Stimulated activated CD4-positive, alpha-beta T cell treated with anti-CD3 and anti-CD28 coated beads, Interleukin-15, amount 100 ng/mL, for 1 hour (primary cell): Measurements from ENCODE around the gene AMIGO2.
"Not testable (repeated sequence)": the region's sequence is repeated elsewhere in the genome, so short reads cannot be mapped to it uniquely, and the experiment has no call there.

Source experiments
- DNase-seq, 2 donors: peaks; one replicate each; pipeline ENCODE4 v3.0.0-alpha.2; 2020; ENCODE audit warnings: low read depth in 1 of 2, low spot score in 1 of 2

Gene AMIGO2, protein sequence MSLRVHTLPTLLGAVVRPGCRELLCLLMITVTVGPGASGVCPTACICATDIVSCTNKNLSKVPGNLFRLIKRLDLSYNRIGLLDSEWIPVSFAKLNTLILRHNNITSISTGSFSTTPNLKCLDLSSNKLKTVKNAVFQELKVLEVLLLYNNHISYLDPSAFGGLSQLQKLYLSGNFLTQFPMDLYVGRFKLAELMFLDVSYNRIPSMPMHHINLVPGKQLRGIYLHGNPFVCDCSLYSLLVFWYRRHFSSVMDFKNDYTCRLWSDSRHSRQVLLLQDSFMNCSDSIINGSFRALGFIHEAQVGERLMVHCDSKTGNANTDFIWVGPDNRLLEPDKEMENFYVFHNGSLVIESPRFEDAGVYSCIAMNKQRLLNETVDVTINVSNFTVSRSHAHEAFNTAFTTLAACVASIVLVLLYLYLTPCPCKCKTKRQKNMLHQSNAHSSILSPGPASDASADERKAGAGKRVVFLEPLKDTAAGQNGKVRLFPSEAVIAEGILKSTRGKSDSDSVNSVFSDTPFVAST

DNA sequence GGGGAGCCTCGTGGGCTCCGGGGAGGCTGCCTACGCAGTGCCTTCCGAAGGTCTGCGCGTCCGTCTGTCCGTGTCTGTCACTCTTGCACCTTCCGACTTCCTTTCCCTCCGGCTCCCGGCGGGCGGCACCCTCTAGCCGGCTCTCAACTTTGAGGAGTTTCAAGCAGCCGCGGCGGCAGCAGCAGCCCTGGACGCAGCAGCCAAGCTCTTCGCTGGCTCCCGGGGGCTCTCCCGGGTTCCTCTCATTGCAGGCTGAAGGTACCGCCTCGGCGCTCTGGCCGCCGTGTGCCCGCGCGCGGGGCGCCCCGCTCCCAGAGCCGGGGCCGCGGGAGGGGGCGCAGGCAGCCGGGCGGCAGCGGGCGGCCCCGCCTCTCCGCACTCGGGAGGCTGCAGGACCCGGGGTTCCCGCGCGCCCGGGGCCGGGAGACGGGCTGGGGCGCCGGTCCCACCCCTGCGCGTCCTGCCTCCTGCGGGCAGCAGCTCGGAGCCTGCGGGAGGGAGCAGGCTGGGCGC, at the start of gene AMIGO2, which contains the start of gene PCED1B:
AMIGO2 (minus strand) TSS at position 492 of the 513 bp plus-strand sequence. CDS start 957 bp downstream, outside the sequence.
PCED1B (plus strand) TSS at position 154 of the 513 bp plus-strand sequence. CDS start 155,443 bp downstream, outside the sequence.
- DNase-seq, result peak; percentile 29 to 56

DNA sequence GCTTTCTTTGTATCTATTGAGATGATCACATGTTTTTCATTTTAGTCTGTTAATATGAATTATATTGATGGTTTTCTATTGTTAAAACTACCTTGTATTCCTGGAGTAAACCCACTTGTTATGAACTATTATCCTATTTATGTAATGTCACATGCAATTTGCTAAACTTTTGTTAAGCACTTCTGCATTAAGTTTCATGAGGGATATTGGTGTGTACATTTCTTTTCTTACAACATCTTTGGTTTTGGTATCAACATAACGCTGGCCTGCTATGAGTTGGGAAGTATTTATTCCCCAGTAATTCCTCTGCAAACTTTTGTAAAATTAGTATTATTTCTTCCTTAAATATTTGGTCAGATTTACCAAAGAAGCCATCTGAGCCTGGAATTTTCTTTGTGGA, 46.5 kb upstream of the AMIGO2 start:
- no peak for DNase-seq

DNA sequence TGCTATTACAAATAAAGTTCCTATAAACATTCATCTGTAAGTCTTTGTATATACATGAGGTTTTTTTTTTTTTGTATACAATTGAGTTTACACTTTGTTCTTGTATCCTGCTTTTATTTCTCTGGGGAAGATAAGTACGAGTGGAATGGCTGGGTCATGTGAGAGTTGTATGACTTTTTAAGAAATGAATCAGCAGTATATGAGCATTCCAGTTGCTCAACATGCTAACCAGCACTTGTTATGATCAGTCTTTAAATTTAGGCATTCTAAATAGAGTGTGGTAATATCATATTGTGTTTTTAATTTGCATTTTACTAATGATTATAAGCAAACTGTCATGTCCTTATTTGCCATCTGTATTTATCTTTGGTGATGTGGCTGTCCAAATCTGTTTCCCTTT, 44.7 kb upstream of the AMIGO2 start:
- no peak for DNase-seq

DNA sequence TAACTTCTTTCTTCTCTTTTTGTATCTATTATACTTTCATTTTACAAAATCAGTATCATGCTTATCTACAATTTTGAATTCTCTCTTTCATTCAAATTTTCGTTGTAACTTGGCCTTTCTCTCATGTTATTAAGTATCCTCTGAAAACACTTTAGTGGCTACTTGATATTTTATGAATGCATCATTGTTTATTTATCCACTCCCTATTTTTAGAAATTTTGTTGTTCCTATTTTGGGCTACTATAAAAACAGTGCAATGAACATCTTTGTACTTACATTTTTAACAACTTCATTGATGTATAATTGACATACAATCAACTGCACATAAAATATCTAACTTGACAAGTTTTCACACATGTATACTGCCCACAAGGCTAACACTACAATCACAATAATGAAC, 44.0 kb upstream of the AMIGO2 start:
- DNase-seq, result no peak

DNA sequence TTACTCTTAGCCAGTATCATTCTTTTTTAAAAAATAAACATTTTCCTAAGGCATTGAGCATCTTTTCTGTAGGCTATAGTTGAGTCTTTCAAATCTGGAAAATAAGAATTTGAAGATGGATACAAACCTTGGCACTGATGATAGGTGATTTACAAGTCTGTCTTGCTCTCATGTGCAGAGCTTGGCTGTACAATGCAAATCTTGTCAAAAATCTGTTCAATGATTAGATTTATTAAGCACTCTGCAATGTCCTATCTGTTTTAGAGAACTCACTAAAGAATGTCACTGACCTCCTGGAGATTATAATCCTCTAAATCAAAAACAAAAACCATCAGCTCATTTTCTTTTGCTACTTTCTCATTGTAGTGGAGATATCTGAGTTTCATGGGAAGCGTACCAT, 42.8 kb upstream of the AMIGO2 start:
- no peak for DNase-seq

DNA sequence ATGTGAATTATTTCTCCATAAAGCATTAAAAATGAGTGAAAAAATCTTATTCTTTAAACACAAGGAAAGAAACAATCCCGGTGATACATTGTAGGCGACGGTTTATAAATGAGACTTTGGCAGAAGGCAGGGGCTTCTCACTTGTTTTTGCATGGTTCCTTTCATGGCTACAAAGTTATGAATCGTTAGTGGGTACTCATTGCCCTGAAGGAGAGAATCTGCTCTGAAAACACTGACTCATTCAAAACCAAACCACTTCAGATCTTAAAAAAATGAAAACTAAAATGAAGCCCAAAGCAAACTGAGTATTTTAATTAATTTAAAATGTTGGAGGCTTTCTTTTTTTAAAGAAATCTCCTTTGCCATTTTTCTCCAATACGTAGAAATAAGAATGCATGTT, 41.4 kb upstream of the AMIGO2 start:
- no peak for DNase-seq

DNA sequence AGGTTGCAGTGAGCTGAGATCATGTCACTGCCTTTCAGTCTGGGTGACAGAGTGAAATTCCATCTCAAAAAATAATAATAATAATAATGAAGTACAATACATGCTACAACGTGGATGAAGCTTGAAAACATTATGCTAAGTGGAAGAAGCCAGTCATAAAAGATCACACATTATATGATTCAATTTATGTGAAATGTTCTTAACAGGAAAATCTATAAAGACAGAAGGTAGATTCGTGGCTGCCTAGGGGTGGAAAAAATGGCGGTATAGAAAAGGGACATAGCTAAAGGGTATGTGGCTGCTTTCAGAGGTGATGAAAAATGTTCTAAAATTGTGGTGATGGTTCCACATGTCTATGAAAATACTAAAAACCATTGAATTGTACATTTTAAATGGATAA, 41.0 kb upstream of the AMIGO2 start:
- DNase-seq, result no peak

DNA sequence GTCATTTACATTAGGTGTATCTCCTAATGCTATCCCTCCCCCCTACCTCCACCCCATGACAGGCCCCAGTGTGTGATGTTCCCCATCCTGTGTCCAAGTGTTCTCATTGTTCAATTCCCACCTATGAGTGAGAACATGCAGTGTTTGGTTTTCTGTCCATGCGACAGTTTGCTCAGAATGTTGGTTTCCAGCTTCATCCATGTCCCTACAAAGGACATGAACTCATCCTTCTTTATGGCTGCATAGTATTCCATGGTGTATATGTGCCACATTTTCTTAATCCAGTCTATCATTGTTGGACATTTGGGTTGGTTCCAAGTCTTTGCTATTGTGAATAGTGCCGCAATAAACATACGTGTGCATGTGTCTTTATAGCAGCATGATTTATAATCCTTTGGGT, 37.5 kb upstream of the AMIGO2 start:
- not testable (repeated sequence) for DNase-seq

DNA sequence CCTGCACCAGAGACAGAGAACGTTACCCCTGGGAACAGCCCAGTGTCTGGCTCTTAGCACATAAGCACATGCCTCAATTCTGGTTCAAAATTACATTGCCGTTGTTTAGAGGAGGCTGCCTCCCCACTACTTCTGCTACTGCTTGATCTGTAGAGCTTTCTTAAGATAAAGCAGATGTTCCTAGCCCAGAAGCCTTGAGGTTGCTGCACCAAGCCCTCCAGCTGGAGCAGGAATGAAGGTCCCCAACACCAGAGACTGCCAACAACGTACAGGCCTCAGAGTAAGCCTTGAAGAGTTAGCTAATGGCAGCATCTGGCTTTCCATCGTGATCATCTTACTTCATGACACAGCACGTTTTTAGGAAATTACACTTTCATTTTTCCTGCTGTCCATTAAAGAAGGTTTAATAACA, 34.7 kb upstream of the AMIGO2 start:
- no peak for DNase-seq

DNA sequence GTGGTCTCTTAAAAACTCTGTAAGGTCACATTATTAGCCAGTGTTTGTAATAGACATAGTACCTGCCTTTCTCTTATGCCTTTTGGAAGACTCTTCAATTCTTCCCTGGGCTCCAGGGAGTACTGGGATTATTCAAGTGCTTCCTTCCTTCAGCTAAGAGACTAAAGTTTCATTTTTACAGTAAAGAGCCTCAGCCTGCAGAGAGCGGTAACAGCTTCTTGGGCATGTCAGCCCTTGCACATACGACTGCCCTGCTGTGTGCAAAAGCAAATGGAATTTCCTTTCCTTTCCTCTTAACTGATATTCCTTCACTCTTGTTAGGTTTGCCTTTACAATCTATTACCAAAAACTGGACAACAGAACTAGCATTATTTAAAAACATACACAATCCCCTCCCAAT, 32.9 kb upstream of the AMIGO2 start:
- DNase-seq, result no peak

DNA sequence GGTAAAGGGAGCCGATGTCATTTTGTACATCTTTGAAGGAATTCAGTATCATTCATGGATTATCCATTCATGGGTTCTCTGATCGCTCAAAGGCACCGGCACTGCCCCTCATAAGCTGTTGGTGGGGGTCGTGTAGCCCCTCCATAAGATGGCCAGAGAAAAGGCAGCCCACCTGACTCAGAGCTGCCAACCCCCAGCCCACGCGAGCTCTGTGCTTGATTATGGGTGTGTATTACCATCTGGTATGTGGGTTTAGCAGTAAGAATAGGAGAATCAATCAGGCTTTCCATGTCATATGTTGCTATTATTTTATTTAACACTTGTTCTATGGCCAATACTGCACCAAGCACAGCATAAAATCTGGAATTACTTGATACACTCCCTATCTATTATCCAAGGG, 32.1 kb upstream of the AMIGO2 start:
- no peak for DNase-seq

DNA sequence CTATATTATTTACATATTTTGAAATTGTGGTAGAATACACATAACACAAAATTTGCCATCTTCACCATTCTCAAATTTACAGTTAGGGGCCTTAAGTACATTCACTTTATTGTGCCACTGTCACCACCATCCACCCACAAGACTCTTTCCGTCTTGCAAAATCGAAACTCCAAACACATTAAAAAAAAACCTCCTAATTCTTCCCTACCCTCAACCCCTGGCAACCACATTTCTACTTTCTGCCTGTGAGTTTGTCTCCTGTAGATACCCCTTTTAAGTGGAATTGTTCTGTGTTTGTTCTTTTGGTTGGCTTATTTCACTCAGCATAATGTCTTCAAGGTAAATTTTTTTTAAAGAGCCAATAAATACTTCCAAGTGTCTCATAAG, 31.6 kb upstream of the AMIGO2 start:
- DNase-seq, result no peak

DNA sequence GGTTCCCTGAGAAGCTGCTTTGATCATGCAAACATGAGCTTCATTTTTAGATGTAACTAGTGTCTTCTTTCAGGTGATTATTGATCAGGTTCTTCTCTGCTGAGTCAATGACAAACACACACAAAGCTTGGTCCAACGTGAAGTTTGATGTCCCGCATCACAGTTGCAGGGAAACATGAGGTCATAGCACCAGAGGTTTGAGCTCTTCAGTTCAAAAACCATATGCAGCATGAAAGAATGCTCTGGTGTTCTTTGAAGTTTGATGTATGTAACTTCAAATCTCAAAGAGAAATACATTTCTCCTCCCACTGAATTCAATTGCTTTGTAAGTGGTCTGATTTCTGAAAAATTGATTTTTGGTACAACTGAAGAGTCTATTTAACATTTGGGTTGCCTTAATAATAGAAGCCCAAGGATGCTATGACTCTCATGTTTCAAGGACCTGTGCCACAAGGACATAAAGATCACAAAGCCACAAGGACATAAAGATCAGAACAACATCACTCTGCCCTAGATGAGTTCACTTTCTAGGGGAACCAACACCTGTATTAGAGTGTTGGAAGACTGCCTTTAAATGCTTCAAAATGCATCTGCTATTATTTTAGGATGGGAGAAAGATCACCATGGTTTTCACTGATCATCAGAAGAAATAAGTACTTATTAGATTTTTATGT, 31.1 kb upstream of the AMIGO2 start:
- no peak for DNase-seq

DNA sequence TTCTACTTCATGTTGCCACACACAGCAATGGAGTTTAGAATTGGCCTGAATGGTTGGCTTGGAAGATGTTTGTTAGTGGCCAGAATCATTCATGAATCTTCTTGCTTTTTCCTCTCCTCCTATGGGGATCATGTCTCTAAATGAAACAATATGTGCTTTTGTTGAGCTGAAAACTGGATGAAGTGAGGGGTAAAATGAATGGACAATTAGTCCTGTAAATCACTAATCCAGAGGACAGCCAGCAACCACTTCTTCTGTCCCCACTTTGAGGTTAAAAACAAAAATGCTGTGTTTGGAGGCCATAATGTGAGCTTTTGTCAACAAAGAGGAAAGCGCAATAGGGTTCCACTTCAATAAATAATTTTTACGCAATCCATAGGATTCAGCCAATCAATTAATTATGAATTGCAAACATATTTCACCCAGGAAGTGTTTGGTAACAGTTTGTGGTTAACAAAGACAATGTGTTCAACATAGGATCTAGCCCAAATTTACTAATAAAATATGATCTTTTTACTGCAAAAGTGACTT, 30.3 kb upstream of the AMIGO2 start:
- DNase-seq, result no peak

DNA sequence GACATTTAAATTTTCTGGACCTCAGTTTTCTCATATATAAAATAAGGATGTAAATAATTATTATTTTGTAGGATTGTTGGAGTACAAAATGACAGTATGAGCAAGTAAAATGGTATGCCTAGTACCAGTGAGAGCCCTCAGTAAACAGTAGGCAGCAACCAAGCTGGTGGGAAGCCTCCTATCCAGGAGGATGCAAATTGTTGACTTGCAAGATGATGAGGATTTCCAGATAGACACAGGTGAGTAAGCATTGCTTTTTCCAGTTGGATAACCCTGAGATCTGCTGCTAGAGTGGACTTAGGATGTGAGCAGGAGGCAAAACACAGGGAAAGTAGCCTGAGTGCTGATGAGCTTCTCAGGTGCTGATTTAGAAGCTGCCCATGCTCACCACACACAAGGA, 28.2 kb upstream of the AMIGO2 start:
- DNase-seq, result no peak

DNA sequence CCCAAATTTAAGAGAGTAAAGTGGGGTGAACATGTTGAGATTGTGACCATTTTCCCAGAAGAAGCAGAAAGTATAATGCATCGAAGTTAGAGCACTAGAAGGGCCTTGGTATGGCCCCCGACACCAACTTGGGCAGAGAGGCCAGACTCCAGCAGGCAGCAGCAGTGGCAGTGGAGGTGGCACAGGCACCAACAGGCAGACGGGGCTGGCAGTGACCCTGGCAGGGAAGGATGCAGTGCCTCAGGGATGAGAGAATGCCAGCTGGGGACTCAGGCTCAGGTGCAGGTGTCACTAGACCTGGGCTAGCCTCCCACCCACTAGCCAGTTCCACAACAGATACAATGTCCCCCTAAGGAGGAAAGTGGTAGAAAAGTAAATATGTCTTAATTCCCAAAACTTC, 27.7 kb upstream of the AMIGO2 start:
- DNase-seq, result no peak

DNA sequence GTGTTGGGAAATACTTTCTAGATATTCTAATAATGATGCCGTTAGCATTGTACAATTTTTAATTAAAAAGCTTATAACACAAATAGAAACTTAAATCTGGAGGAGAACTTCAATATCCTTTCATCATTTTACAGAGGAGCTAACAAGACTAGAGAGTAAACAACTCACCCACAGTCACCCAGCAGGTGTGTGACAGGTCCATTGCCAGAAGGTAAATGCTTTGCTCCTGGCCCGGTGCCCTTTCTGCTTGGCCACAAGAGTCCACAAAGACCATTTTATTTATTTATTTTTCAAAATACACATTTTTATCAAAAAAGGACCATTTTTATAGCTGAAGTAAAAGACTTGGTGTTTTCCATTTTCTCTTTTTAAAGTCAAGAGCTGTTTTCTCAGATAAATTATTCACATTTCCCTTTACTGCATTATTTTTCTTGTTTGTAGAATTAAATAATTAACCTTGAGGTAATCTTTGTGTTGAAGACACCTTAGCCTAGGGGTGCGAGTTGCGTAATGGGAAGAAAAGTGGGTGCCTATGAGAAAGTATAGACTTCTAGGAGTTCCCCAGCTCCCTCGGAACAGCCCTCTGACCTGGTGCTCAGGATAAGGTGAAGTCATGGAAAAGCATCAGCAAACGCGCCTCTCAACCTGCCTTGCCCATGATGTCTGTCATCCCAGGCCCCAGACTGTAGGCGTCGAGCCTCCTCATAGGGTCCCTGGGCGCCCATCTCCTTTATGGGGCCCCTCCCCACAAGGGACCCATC, 26.3 kb upstream of the AMIGO2 start:
- DNase-seq, result no peak

DNA sequence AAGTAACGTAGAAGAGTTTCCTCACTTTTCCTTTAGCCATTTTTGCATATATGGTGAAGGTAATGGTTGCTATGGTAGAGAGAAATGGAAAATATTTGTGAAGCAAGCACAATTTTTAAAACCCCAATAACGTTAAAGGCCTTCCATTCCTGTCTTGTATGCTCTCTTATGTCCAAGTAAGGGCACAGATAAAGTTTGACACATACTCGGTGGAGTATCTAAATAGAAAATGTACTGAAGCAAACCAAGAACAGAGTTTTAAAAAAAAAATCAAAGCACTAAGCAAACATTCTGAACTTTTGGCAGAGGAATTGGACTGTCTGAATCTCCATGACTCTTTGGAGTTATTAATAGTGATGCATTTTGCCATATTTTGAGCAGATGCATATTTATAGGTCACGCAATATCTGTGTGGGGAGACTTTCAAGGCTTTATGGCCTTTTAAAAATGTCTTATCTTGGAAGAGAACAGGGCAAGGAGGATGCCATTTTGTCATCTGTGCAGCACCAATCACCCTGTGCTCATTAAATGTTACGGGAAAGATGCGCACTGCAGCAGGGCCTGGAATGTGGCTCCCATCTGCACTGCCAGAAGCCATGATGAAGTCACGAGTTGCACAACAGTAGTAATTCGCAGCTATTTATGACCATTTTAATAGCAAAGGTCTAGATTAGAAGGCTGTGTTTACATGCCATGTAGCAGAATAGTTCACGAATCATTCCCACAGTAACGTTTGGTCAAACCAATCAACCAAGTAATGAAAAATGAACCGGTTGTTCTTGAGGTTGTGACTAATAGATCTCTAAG, 23.3 kb upstream of the AMIGO2 start:
- no peak for DNase-seq

DNA sequence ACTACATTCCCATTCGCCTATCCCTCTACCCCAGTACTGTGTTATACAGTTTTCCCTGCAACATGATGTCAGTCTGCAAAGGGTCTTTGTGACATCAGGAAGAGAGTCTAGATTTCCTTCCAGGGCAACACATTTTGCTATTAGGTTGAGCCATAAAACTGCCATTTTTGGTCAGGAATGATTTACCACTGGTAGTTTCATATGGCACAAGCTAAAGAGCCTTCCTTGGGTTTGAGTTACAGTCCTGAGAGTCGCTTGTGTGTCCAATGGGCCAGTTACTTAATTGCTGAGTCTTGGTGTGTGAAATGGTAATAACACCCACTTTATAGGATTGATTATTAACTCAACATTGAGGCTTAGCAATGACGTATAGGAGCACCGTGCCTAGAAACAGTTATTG, 22.6 kb upstream of the AMIGO2 start:
- DNase-seq, result no peak

DNA sequence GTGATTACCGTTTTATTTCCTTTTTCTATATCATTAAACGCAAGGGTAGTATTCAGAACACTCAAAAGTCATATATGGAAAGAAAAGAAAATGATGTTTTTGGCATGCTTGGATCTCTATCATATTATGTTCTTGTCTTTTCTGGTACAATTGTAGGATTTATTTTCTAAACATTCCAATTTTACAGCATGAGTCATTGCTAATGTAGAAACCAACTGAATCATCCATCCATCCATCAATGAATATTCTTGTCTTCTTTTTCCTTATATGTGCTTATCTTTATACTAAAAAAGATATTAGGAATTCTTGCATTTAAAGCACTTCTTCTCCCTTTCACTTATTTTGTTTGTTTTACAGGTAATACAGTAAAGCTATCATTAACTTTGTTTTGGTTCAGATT, 20.4 kb upstream of the AMIGO2 start:
- no peak for DNase-seq
